Stimulated activated CD8-positive, alpha-beta memory T cell treated with anti-CD3 and anti-CD28 coated beads, Interleukin-7, amount 100 ng/mL, for 48 hours (primary cell): ENCODE results near the gene OBSCN.

Experiments
- DNase-seq, 2 donors: peaks; one replicate each; pipeline ENCODE4 v3.0.0-alpha.2; 2020; ENCODE audit warnings: low read depth in 1 of 2; ENCODE audit errors: extremely low read depth in 1 of 2

OBSCN gene

DNA sequence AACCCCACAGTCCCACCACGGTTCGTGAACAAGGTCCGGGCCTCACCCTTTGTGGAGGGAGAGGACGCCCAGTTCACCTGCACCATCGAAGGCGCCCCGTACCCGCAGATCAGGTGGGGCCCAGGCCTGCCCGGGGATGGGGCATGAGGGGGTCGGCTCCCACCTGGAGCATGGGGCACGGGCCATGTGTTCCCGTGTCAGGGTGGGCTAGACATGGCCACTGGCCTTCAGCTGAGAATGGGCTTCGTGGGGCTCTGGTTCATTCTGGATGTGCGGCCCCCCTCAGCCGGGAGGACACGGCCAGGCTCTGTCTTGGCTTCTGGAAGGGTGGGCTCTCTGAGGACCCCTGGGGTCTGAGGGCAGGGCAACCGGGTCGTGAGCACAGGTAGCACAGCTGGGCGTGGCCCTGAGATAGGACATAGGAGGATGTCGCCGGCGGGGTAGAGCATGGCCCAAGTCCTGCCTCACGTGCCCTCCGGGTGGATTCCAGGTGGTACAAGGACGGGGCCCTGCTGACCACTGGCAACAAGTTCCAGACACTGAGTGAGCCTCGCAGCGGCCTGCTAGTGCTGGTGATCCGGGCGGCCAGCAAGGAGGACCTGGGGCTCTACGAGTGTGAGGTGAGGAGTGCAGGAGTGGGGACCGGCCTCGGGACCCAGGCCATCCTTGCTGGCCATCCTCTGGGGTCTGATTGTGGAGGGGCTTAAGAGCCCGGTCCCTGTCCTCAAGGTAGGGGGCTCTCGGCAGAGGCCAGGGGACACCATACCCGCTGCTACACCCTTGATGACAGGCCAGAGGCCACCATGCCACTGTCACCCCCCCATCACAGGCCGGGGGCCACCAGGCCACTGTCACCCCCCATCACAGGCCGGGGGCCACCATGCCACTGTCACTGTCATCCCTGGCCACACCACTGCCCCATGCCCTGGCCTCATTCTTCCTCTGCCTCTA, 143.3 kb downstream of the OBSCN start:
- no peak for DNase-seq

DNA sequence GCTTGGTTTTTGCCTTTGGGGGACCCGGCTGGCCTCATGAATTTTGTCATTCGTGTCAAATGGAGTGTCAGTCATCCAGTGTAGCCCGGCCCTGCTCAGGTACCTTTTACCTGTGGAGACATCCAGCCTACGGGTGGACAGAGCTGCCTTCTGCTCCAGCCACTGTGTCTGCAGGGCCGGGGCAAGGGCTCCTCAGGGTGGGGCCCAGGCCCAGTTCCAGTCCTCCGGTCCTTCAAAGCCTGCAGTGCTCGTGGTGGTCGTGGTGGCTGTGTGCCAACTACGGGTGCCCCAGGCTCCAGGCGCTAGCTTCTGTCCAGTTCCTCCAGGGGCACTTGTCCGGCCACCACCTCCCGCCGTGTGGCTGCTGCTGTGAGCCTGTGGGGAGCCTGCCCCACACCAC, 144.0 kb downstream of the OBSCN start:
- no peak for DNase-seq

DNA sequence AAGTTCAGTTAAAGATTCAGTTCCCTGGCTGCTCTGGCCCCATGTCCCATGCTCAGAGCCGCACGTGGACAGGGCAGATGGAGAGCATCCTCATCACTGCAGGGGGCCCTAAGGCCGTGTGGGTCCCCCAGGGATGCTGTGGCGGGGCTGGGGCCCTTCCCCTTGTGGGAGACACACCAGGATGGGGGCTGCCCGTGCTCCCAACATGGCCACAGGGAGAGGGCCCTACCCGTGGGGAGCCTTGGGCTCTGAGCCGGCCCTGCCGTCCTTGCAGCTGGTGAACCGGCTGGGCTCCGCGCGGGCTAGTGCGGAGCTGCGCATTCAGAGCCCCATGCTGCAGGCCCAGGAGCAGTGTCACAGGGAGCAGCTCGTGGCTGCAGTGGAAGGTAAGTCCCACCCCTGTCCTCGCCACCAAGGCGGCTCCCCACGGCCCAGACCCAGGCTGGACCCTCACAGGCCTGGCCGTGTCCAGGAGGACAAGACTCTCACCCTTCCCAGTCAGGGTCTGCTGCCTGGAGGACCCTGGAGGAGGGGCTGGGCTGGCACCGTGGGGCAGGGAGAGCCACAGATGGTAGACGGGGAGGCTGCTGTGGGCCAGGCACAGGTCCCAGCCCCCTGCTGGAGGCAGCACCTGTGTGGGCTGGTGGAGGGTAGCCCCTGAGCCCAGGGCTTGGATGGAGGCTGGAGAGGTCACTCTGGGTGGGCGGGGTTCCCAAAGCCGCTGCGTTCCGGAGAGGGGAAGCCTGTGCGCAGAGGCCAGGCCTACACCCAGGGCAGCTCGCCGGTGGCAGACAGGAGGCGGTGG, 145.0 kb downstream of the OBSCN start:
- DNase-seq: no peak

DNA sequence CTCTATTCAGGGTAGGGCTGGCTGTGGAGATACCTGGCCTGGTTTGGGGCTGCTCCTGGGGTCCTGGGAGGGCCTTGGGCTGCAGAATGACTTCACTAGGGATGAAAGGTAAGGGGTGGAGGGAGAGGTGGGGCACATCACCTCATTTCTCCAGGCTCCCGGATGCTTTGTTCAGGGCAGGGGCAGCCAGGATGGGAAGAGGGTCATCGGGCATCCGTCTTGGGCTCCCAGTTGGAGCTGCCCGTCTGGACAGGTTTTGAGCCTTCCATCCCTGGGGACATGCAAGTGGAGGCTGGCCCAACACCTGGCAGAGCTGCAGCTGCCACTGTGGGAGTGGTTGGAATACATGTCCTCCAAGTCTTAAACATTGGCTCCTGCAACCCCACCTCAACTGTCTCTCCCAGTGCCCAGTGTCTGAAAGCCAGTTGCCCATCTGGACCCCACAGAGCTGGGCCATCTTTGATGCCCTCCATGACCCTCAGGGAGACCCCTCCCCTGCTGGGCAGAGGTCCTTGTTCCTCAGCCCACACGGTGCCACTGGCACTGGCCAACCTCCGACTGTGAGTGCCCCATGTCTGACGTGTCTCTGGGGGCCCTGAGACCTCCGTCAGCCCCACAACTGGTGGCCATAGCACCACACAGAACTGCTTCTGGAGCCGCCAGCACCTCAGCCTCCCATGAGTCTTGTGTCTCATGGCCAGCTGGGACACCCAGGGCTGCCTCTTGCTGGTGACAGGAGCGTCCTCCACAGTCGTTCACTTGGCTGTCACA, 145.9 kb downstream of the OBSCN start:
- no peak for DNase-seq

DNA sequence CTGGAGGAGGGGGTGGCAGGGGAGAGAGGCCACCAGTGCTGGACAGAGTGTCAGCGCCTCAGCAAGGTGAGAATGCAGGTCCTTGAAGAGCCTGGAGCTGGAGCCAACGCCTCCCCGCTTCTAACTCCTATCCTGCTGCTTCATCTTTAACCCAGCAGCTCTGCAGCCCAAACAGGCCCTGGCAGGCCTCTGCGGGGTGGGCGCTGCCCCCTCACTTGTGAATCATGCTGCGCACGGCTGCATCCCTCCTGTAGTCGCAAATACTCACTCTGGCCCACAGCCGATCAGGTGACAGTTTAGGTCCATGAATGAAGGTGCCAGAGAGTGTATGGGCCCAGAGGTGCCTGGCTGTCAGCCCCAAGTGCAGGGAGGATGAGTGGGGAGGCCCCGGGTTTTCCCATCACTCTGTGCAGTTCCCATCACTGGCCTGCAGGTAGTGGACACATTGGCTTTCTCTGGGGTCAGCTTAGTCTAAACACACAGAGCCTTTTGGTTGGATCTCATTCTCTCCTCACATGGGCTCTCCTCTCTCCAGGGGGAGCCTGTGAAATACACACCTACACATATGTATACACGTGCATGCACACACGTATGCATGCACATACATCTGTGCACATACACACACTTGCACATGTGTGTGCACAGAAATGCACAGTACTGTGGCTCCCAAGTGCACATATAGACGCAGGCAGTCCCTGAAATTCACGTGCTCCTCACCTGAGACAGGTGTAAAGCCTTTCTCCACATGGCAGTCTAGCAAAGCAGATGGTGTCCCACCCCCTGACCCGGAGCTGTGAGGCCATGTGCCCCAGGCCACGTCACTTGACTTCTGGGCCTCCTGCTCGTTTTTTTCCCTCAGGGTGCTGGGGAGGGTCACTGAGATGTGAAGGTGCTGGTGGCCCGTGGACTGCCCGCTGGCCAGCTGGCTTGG, 146.8 kb downstream of the OBSCN start:
- DNase-seq: no peak

DNA sequence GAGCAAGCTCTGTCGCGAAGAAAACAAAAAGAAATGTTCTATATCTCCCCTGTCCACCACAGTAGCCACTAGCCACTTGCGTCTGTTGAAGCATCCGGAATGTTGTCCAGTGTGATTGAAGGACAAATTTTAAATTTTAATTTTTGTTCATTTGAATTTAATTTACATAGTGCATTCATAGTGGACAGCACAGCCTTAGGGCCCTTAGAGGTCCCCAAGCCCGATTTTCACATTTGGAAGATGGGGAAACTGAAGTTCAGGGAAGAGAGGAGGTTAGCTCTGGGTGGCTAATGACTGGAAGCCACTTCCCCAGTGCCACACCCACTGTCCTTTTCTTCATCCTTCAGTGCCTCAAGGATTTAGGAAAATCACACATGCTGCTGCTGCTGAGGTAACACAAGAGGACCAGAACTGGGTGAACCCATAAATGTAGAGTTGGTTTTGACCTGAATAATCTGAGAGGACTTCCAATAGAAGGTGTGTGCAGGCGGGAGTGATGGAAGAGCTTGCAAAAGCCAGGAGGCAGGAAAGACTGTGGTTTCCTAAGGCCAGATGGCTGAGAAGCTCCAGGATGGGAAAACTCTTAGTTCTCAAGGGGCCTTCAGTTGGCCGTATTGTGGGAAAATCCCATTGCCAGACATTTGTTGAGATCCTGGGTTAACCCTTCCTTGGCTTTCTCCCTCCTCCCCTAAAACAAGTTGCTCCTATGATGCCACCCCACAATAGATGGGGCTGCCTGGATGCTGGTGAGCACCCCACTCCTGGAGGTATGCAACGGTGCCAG, 149.2 kb downstream of the OBSCN start:
- no peak for DNase-seq

DNA sequence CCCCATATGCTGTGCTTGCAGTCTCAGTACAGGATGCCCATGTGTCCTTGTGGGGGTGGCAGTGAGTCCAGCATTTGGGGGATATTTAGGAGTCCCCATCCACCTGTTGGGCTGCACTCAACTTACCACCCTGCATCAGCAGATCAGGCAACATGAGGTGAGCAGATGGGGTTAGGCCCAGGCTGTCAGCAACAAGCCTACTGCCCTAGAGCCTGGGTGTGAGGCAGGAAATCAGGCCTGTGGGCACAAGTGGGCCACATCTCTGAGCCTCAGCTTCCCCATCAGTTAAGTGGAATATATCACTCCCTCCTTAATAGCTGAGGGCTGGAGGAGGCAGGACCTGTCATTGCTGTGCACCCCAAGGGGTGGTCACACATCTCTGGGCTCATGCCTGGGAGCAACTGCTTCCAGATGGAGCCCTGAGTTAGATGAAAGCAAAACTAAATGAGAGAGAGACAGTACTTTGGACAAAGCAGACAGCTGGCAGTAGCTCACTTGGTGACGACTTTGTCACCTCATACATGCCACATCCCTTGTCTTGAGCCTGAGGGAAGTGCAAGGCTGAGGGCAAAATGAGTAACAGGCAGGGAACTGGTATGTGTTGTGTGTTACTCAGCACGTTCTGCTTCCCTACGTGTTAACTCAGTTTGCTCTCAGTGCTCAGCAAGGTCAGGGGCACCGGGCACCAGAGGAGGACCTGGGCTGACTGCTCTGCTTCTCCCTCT, 150.4 kb downstream of the OBSCN start:
- peak in 1 of 2 donors; percentile 6 for DNase-seq

DNA sequence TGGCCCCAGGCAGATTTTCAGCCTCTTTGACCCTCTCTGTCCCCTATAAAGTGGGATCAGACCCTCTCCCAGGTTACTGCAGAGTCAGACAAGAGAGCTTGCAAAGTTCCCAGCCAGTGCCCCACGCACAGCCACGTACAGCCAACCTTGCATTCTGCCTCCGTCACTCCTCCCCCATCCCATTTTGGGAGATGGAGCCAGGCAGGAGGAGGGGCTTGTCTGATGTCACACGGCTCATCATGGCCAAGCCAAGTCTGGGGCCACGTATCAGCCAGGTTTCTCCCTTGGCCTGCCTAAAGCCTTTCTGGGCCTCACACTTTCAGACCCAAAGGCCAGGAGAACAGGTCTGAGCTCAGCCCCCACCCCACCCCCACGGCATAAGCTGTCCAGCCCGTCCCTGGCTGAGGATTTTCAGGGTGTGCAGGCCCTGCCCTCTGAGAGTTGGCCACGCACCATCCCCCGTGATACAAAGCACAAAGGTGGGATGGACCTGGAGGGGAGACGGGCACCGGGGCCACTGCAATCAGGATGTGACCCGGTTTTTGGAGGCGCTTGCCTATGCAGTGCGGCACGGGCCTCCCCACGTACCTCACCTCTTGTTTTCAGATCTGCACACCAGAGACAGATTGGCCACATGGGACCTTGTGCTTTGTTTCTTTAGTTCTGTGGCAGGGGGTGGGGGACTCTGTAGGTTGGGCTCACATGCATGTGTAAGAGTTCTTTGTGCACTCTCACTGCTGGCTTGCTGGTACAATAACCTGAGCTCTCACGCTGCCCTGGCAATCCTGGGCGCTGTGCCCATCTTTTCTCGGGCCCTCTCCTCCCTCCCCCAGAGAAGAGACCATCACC, 151.1 kb downstream of the OBSCN start:
- DNase-seq: no peak

DNA sequence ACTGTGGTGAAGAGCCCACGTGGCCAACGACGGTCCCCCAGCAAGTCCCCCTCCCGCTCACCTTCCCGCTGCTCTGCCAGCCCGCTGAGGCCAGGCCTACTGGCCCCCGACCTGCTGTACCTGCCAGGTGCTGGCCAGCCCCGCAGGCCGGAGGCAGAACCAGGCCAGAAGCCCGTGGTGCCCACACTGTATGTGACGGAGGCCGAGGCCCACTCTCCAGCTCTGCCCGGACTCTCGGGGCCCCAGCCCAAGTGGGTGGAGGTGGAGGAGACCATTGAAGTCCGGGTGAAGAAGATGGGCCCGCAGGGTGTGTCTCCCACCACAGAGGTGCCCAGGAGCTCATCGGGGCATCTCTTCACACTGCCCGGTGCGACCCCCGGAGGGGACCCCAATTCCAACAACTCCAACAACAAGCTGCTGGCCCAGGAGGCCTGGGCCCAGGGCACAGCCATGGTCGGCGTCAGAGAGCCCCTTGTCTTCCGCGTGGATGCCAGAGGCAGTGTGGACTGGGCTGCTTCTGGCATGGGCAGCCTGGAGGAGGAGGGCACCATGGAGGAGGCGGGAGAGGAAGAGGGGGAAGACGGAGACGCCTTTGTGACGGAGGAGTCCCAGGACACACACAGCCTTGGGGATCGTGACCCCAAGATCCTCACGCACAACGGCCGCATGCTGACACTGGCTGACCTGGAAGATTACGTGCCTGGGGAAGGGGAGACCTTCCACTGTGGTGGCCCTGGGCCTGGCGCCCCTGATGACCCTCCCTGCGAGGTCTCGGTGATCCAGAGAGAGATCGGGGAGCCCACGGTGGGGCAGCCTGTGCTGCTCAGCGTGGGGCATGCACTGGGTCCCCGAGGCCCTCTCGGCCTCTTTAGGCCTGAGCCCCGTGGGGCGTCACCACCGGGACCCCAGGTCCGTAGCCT, 152.0 kb downstream of the OBSCN start:
- DNase-seq: no peak

DNA sequence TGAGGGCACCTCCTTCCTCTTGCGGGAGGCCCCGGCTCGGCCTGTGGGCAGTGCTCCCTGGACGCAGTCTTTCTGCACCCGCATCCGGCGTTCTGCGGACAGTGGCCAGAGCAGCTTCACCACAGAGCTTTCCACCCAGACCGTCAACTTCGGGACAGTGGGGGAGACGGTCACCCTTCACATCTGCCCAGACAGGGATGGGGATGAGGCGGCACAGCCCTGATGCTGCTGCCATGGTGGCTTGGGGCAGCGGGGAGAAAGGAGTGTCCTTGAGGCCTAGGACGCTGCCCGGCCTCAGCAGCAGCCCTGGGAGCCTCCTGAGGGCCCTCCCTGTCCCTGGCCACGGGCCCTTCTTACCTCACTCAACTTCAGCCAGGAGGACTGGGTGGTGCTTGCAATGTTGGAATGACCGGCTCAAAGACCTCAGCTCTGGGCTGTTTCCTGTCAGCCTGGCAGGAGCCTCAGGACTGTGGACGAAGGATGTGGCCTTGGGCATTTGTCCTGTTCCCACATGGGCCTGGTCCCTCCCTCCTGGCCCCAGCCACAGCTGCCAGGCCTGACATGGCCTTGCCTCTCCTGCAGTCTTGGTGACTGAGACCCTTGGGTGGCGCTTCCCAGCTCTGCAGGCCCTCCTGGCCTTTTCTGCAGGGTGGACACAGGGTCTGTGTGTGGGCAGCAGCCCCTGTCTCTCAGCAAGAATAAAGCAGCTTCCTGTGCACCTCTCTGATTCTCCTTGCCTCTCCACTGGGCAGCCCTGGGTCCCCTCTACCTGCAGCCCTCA, 152.9 kb downstream of the OBSCN start:
- no peak for DNase-seq

DNA sequence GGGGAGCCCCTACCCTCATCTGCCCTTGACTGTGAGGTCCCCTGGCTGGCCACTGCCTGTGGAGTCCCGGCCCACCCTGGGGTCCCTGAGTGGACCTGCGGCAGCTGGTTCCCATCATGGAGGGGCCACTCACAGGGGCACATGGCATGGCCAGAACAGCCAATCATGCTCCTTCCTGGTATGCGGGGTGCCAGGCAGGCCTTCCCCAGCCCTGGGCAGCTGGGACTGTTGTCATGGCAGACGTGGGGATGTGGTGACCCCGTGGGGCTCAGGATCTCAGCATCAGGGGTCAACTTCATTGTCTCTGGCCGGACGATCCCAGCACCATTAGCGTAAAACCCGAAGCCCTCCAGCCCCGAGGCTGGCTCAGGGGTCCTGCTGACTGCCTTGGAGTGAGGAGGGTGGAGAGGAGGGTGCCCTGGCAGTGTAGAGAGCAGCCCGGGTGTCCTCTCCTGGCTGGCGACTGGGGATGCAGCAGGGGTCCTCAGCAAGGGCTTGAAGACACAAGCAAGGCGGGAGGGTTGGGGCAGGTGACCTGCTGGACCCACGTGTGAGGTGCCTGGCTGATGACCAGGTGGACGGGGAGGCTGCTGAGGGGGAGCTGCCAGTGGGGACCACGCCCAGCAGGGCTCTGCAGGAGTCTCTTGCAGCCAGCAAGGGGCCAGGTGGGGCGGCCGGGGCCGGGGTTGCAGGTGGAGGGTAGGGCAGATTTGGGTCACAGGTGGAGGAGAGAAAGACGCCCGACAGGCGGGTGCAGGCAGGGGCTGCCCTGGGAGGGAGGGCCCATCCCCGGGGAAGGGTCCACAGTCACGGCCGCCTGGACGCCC, 153.7 kb downstream of the OBSCN start:
- no peak for DNase-seq

DNA sequence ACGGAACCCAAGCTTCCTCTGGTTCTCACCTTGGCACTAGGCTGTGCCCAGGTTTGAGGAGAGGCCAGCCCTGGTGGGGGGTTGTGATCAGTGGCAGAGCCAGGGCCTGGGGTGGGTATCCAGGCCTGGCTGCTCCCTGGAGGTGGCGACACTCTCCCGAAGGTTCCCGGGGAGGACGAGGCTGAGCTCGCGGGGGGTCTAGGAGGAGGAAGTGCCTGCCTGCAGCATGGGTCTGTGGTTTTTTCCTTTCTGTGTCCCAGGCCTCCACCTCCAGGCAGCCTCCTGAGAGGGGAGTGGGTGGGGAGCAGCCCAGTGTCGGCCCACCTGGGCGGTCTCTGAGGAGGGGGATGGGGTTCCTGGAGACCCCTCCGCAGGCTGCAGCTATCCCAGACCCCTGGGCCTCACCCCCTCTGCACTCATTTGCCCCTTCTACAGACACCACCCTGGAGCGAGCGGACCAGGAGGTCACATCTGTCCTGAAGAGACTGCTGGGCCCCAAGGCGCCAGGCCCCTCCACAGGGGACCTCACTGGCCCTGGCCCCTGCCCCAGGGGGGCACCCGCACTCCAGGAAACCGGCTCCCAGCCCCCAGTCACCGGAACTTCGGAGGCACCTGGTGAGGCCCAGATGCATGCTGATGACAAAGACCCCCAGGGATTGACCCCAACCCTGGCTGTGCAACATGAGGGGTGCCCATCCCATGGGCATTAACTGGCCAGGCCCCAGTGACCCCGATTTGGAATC, 154.5 kb downstream of the OBSCN start:
- DNase-seq: no peak

DNA sequence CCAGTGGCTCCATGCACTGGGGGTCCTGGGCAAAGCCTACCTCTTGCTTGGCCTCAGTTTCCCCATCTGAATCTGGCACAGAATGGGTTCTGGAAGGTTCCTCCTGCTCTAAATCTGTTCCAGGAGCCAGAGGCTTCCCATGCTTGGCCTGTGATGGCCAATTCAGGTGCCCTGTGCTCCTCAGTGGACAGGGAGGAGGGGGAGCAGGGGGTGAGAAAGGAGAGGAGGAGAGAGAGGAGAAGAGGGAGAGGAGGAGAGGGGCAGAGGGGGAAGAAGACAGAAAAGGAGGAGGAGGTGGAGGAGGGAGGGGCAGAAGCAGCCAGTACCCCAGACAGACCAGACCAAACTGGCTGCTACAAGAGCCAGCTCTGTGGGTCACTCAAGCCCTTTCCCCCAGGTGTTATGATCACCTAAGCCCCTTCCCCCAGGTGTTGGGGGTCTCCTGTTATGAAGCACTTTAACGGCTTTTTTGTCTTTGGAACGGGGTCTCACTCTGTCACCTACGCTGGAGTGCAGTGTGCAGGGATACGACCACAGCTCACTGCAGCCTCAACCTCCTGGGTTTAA, 155.1 kb downstream of the OBSCN start:
- no peak for DNase-seq

DNA sequence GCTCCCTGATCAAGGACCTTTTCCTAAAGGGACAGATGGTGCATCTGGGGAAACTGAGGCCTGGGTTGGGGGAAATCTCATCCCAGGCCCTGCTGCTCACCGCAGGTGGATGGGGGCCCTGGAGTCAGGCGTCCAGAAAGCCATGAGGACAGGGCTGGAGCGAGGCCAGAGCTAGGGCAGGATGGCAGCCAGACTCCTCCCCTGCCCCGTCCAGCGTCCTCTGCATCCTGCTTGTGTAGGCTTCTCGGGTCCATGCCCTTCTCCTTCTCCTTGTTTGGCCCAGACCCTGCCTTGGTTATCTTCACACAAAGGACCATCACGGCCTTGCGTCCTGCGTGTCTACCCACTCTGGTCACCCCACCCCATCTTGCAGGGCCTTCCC, 155.8 kb downstream of the OBSCN start:
- DNase-seq: no peak
